GM18511 (cell line): ENCODE results near the gene DNAJC1.

Experiments
- ATAC-seq: cut with Tn5 transposase; IDR thresholded peaks from one replicate; pipeline ENCODE4 v1.9.1; 2021; ENCODE audit warnings: mild to moderate bottlenecking, moderate library complexity; ENCODE audit not compliant: unreplicated experiment

Gene DNAJC1

DNA sequence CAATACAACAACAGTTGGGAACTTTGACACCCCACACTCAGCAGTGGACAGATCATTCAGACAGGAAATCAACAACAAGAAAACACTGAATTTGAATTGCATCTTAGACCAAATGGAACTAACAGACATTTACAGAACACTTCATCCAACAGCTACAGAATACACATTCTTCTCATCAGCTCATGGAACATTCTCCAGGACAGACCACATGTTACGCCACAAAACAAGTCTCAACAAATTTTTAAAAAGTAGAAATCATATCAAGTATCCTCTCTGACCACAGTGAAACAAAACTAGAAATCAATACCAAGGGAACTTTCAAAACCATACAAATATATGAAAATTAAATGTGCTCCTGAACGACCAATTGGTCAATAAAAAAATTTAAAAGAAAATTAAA is 212.3 kb downstream of the DNAJC1 start:
- no peak for ATAC-seq

DNA sequence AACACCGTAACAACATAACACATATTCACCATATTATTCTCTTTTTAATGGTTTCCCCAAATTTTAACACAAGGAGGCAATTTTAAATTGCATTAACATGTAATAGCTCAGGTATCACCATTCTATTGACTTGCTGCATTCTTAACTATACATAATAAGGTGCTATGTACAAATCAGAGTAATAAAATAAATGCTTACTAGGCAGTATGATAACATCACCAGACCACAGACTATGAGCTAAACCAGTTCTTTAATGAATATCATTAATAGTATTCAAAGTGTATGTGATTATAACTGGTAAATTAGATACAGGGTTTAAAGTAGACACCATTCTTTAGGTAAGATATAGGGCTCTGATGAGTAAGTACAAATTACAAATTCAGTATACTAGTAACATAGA is 226.6 kb downstream of the DNAJC1 start:
- no peak for ATAC-seq

DNA sequence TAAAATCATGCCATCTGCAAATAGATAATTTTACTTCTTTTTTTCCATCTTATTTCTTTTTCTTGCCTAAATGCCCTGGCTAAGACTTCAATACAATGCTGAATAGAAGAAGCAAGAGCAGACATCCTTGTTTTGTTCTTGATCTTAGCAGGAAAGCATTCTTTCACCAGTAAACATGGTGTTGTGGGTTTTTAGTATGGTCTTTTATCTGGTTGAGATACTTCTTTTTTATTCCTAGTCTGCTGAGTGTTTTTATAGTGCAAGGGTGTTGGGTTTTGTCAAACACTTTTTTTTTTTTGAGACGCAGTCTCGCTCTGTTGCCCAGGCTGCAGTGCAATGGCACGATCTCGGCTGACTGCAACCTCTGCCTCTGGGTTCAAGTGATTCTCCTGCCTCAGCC is 232.3 kb downstream of the DNAJC1 start:
- ATAC-seq, result no peak

DNA sequence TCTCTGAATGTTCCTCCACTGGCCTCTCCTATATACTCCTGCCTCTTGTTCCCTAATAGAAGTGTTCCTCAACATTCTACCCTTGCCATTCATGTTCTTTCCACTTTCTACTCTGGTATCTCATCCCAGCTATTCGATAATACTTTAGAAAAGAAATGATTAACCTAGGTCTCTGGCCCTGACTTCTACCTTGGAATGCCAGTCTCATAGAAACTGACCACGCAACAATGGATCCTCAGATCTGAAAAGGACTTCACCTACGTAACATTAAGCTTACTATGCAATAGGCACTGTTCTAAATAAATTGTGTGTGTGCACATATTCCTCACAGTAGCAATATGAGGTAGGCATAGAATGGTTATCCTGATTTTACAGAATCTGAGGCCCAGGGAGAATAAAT is 234.5 kb downstream of the DNAJC1 start:
- no peak for ATAC-seq

DNA sequence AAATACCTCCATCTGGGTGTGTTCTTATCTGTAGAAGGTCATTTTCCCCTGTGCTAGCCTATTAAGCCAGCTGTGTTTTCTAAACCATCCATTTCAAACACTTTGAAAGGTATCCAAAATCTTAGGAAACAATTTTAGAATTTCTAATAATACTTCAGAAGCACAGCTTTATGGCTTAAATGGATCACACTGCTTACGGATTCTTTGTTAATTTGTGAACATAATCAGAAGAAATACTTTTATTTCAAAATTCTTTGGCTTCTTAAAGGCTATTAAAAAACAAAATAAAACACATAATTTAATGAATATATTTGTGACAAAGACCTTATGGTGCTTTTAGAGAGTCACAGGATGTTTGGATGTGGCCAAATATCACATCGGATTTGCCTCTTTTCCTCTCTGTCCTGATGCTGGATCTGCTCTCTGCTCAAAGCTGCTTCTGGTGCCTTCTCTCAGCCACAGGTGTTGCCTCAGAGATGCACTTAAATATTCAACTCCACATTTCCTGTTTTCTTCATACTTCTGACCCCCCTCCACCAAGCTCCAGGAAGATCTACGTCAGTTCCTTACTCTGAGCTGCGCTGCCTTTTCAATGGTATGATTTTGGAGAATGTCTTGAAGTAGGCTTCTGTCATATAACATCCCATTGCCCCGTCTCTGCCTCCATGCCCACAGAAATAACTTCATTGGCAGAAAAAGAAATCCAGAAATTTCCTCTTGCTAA is 238.9 kb downstream of the DNAJC1 start:
- no peak for ATAC-seq

DNA sequence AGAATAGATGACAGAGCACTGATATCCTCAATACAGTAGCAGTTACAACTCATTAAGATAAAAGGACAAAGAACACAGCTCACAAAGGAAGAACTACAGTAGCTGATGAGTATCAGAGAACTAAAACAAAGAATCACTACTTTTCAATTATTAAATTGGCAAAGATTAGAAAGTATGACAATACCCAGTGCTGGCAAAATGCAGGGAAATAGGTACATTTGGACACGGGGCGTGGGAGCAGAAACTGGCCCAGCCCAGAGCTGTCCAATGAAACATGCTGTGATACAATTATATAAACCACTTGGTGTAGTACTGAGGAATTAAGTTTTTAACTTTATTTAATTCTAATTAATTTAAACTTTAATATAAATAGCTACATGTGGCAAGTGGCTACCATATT is 243.2 kb downstream of the DNAJC1 start:
- no peak for ATAC-seq

DNA sequence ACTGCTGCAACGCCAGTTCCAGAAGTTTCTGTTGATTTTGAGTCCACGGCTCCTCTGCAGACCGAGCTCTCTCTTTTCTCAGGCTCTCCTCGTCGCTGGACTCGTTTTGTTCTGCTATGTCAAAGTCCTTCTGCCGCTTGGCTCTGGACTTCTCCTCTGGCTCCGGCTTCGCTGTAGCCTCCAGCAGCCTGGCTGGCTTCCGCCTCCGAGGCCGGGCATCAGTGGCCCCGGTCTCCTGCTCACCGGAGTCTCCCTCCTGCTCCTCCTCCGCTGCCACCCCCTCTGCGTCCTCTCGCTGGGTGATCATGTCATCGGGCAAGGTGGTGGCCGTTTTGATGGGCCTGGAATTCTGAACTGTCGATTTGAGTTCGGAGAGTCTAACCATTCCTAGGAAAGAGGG is 244.3 kb downstream of the DNAJC1 start:
- ATAC-seq, result no peak

DNA sequence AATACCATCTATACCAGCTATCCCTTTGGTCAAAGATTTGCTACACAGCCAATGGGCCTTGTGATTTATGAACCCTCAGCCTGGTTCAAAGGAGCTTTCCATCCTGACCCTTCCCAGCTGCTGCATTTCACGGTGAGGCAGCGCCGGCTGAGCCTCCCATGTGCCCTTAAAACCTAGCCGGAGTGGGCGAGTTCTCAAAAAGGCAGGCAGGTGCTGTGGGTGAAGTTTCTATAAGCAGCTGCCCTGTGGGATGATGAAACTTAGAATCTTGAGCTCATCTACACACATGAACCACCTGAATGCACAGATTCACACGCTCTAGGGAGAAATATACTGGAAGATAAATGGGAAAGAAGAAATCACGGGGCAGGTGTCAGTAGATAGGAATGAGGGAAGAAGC is 244.8 kb downstream of the DNAJC1 start:
- ATAC-seq, result no peak

DNA sequence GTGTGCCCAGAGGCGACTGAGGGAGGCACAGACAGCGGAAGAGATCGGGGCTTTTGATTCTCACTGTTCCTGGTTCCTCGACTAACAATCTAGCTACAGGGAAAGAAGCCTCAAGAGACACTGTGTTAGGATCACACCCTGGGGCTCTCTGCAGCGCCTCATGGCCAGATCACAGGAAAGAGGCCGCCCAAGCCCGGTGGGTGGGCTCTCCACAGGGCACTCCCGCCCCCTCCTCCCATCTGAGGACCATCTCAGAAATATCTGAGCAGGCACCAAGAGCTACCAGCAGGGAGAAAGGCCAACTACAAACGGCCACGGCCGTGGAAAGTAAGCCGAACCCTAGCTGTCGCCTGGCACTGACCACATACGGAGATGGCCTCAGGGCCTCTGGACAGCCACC is 245.3 kb downstream of the DNAJC1 start:
- no peak for ATAC-seq

DNA sequence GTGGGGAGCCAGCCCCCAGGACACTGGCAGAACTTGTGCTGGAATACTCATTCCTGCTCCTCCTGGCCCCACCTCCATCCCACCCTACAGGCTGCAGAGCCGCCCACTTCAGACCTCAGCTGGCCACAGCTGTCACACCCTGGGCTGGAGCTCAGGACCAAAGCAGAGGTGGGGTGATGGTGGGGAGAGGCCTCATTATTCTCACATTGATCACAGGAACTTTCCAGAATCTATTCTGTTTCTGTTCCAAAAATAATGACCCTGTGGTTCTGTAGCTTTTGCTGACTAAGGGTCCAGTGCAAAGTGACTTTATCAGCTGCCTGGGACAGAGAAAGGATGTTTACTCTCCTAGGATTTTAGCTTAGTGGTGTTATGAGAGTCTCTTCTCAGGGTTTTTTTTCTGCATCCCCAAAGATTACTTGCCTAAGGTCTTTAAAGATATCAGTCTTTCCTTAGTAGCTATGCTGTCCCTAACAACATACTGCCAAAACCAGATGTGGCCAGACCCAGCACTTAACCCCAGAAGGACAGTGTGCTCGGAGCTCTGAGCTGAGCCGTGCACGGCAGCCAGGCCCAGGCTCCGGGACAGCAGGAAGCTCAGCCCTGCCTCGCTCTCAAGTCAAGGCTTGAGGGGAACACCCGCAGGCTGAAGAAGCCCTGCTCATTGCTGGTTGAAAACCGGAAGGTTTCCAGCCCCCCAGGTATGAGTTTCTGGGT is 246.2 kb downstream of the DNAJC1 start:
- ATAC-seq, result no peak

DNA sequence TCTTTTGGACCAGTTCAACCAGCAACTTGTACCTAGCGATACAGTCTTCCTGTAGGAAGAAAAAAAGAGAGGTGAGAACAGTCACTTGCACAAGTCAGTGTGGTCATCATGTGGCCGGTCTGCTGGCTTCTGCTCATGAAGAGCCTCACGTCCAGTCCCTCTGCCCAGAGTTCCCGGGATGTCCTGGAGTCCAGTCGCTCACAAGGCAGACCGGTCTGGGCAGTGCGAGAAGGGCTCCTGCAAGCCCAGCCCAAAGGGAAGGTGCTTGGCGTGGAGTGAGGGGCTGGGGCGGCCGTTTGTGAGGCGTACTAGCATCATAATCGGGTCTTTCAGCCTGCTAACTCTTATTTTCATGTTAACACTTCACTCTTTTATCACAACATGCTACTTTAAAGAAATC is 246.8 kb downstream of the DNAJC1 start:
- ATAC-seq, result no peak

DNA sequence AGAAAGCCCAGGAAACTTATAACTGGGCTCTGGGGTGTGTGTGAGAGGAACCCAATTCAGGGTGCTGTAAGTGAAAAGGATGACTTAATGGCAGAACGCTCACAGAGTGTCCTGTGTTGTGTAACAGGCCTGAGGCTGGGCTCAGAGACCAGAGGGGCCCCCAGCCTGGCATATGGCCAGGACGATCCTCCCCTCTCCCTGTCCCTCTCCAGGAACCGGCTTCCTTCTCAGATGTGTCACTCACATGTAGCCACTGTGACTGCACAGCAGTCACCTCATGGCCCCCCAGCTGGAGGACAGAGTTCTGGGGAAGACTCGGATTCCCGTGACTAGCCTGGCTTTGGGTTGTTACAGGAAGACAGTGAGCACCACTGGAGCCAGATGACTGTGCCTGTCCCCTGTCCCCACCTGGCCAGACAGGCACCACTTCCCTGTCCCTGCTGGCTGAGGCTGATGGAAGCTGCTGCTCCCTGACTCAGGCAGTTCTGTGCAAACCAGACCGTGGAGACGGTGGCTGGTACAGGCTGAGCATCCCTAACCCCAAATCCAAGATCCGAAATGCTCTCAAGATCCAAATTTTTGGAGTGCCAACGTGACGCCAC is 249.0 kb downstream of the DNAJC1 start:
- ATAC-seq, result no peak

DNA sequence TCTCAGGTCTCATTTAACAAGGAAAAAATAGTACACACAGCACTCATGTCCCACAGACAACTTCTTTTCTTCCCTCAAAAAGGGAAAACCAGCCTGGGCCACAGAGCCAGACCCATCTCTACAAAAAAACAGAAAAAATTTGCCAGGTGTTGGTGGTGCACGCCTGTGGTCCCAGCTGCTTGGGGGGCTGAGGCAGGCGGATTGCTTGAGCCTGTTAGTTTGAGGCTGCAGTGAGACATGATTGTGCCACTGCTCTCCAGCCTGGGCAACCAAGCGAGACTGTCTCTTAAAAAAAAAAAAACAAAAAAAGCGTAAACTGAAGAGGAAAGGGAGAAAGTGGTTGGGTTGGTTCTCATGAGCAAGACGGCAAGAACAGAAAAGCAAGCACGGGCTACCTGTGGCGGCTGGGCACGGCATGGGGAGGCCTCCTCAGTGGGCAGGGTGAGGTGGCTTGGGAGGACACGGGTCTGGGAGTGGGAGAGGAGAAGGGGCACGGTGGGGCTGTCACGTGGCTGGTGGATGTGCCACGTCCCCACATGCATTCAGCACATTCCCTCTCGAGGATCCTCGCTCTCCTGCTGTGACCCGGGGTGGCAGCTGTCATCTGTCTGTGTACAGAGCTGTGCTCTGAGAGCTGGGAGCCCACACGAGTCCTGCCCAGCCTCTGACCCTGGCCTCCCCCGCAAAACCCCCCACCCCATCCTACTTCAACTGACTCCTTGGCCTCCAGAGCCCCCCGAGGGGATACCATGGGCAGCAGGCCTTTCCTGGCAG is 249.8 kb downstream of the DNAJC1 start:
- no peak for ATAC-seq

DNA sequence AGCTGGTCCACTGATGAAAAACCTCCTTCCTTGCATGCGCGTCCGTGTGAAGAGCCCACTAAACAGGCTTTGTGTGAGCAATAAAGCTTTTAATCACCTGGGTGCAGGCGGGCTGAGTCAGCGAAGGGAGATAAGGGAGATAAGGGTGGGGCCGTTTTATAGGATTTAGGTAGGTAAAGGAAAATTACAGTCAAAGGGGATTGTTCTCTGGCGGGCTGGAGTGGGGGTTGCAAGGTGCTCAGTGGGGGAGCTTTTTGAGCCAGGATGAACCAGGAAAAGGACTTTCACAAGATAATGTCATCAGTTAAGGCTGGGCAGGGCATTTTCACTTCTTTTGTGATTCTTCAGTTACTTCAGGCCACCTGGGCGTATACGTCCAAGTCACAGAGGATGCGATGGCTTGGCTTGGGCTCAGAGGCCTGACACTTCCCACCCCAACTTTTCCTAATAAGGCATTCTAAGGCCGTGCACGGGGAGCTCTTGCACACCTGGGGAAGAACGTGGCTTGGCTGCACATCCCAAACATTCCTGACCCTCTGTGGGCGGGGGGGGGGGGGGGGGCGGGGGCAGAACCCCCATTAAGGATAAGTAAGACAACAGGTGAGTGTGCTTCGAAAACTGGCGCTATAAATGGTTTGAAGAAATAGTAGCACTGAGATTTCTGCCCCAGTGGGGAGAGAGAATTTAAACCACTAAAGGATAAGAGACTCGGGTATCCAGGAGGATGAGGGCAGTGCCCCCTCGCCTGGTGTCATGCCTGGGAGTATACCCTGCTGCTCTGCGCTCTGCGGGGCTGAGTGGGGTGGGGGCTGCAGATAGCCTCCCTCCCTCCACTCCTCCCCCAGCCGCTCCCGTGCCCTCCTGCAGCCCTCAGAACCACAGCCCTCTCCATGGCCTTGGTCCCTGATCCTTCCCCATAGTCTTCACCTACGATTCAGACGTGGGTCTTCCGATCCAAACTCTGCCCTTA is 251.9 kb downstream of the DNAJC1 start:
- ATAC-seq, result no peak

DNA sequence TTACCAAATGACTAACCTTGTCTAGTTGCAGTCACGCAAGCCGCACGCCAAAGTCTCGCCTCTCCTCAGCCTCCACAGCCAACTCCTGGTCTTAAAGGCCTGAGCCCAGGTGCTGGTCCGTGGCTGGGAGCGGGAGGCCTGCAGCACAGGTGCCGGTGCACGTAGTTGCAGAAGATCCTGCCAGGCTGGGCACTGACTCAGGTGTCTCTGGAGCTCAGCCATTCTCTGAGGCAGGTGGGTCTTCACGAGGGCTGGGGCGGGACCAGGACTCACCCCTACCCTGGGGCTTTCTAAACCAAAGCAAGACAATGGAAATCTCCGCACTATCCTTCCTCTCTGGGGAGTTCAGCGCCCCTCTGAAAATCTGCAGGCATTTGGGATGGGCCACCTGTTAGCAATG is 253.1 kb downstream of the DNAJC1 start:
- no peak for ATAC-seq

DNA sequence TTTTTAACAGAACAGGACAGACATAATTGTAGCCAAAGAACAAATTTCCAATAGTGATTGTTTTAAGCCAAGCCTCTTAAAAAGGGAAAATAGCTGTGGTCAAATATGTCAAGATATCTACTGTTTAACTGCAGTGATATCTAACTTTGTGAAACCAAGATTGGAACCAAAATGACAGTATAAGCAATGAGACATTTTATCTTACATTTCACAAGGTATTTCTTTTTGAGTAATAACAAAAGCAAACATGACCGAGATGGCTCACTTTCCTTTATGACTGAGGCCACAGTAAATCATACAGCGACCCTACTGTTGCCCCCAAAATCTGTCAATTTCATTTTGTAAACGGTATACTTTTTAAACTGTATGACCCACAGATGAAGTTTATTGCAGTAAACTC is 253.7 kb downstream of the DNAJC1 start:
- ATAC-seq, result no peak

DNA sequence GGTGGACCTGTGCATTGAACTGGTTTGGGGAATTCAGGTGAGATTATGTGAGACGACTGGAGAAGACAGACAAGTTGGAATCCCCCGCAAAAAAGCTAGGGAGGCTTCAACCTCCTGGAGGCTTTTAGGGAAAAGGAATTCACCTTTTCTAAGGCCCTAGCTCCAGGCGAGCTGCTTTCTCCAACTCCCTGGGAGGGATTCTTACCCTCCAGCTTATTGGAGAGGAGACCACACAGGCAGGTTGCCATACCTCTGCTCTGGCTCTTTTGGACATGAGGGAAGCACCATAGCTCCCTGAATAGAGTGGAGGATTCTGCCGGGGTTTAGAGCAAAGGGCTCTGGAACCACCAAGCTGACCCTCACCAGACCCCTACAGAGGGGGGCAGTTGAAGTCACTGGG is 255.7 kb downstream of the DNAJC1 start:
- no peak for ATAC-seq

DNA sequence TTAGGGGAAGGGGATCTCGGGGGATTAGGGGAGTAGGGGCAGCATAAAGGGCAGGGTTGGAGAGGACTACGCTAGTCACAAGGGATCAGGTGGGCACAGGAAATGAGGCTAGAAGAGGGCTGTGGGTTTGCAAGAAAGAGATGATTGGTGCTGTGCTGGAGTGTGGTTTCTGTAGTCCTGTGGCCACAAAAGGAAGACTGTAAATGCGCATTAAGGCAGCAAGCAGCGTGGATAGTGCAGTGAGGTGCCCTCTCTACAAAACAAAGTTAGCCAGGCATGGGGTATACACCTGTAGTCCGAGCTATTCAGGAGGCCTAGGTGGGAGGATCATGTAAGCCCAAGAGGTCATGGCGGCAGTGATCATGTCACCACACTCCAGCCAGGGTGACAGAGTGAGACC is 257.4 kb downstream of the DNAJC1 start:
- no peak for ATAC-seq

DNA sequence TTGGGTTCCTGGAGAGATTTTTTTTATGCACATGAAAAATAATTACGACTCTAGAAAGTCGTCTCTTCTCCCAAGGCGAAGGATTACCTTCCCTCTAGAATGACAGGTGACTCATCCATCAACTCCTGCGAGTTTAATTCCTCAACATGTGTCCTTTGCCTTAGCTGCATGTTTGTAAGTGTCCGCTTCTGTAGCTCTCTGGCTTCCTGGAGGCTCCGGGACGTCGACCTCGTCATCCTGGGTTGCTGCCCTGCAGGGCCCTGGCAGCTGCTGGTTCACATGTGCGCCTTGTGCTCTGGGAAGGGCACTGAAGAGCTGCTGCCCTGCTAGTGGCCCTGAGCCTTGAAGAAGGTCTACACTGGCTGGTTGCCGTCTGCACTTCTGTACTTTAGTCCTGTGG is 259.3 kb downstream of the DNAJC1 start:
- ATAC-seq, result no peak

DNA sequence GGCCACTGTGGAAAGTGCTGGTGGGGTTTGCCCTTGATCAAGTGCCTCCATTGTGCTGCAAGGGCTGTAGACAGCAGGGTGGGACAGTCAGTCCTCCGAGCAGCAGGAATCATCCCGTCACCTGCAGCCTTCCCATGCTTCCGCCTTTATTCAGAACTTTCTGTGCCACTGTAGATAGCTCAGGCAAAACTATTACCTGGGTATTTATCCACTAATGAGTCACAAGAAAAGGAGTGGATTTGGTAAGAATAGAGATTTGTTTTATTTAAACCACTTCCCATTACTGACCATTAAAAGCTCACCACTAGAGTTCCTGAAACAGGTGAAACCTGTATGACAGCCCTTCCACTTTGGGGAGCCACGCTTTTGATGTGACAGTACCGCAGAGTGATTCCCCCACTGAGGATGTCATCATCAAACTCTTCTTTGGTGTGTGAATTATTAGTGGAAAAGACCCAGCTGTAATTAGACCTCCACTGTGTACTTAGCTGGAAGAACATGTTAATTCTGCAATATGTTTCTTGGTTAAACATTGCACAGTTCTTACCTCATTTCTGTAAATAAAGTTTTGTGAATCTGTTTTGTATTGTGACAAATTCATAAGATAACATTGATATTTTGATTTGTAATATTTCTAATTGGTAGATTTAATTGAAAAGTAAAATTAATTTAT is 260.7 kb downstream of the DNAJC1 start:
- no peak for ATAC-seq
